Activated CD4-positive, CD25-positive, alpha-beta regulatory T cell (primary cell): ENCODE results near the gene FAM118B.
"Not testable (repeated sequence)": the region's sequence is repeated elsewhere in the genome, so short reads cannot be mapped to it uniquely, and the experiment has no call there.

Experiments
- DNase-seq, 4 experiments: peaks; one replicate each; lab custom pipeline; 2025; lab: John Stamatoyannopoulos, UW

The FAM118B gene

DNA sequence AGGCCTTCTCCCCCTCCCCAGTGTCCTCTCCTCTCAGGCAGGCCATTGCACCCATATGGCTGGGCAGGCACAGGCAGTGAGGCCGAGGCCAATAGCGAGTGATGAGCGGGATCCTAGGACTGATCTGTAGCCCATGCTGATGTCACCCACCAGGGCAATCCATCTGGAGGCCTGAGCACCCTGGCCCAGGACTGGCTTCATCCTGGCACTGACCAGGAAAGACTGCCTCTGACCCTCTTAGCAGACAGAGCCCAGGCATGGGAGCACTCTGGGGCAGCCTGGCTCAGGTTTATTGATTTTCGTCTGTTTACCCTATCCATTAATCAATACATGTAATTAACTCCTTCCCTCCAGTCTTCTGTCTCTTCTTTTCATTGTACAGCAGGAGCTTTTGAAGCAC lies 66.2 kb downstream of the FAM118B start:
- DNase-seq: no peak

DNA sequence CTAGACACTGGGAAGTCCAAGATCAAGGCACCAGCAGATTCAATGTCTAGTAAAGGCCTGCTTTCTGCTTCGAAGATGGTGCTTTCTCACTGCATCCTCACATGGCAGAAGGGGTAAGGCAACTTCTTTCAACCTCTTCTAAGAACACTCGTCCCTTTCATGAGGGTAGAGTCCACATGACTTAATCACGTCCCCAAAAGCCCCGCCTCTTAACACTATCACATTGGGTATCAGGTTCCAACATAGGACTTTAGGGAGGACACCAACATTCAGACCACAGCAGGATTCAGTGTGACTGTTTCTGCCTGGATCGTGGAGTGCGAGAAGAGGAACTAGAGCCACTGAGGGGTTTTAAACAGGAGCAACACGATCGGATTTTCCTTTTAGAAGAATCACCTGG lies 67.6 kb downstream of the FAM118B start:
- no peak for DNase-seq

DNA sequence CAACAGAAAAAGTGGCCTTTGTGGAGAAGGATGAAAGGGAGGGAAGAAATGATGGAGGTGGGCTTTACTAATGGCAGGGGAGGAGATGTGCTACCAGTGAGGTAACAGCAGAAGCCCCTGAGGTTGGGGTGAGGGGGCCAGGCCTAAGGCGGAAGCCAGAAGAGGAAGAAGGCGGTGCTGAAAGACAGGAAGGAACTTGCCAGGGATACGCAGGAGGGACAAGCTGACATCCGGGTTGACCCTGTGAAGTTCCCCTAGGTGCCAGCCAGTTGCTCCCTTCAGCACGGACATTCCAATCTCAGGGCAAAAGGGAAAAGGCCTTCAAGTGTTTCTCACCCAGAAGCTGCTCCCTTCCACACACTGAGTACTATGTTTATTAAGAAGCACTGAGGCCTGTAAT lies 69.0 kb downstream of the FAM118B start:
- no peak for DNase-seq

DNA sequence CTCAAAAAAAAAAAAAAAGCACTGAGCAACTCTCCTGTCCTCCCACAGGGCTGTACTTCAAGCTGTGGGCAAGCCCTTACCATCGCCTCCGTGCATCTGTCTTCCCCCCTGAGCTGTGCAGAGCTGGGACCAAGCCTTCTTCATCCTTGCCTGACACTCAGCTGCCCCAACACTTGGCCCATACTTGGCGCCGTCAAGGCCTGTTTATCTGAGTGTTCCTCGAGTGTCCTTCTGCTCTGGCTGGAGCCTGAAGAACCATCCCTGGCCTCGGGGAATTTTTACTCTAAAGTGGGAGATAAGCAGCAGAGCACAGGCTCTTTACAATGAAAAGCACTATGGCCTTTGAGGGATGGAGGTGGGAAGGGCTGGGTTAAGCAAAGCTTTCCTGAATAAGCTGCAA lies 69.7 kb downstream of the FAM118B start:
- DNase-seq: no peak

DNA sequence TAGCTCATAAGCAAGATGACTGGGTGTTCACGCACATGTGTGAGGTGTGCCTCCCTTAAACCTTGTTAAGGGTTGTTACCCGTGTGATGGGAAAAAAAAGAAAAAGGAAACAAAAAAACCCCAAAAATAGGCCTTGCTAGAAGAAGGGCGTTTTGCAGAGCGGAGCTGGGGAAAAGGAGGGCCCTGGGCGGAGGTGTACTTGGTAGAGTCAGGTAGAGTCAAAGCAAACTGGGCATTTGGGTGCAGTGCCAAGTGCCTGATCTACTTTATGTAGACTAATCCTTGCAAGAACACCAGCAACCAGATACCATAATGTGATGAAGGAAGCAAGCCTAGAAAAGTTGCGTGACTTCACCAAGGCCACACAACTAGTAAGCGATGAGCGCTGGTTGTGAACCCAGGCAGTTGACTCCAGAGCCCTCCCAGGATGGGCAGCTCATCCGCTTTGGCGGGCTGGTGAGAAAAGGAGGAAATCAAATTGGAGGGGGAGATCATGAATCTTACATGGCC lies 70.1 kb downstream of the FAM118B start:
- DNase-seq: no peak

DNA sequence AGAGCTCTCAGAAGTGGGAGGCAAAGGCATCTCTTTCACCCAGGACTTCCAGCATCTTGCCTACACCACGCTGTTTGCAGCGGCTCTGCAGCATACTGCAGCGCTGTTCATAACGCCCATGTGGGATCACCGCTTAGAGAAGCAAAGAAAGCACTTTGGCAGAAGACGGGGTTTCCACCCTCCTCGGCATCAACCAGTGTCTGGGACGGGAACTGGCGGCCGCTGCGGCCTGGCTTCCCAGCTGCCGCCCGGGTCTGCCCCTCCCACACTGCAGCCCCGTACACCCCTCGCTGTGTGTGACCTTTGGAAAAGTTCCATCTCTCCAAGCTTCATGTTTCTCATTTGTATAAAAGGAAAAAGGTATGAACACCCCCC lies 70.8 kb downstream of the FAM118B start:
- no peak for DNase-seq

DNA sequence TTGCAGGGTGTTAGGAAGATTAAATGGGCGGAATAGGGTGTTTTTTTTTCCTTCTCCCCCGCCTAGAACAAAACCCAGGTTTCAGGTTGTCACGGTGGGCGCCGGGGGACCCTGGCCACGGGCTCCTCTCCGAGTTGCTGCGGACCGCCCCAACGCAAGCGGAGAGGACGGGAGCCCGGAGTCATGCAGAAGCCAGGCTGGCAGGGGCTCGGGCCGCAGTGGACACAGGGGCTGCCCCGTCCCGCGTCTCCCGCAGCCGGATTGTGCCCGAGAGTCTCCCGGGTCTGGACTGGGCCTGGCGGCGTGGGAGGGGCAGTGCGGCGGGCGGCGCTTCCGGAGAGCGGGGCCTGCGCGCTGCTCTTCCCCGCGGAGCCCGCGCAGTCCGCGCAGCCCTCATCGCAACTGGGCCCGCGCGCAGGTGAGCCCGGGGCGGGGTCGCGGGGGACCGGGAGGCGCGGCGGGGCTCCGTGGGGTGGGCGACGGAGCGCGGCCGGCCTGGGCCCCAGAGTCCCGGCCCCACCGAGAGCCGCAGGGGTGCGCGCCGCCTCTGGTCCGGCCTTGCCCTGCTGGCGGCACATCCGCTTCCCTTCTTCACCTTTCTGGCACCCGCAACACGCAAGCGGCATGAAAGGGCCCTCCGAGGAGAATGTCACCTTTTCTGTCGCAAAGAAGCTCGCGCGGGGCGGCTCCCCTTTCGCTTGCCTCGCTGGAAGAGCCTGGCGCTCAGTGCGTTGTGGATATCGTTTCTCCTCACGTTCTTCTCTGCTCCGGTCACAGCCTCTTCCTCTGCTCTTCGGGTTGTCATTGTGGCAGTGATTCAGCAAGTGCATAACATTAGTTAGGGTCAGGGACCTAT lies 71.4 kb downstream of the FAM118B start, which contains the start of gene TIRAP:
Gene TIRAP (plus strand): TSS at position 358 of the 856 bp plus-strand sequence. CDS start 7,802 bp downstream, outside the sequence.
- DNase-seq: peak; percentile 30 to 59 (median 44)

DNA sequence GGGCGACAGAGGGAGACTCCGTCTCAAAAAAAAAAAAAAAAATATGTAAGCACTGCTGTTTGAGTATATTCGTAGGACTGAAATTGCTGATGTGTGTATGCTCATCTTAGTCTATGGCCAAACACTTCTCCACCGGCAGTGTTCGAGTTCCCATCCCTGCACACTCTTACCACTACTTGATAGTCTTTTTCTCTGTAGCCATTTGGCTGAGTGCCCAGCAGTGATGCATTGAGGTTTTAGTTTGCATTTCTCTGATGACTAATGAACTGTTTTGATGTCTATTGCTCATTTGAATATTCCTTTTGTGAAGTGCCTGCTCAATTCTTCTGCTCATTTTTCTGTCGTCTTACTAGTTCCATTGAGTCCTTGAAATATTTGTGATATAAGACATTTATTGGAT lies 73.2 kb downstream of the FAM118B start:
- DNase-seq: peak; percentile 69 to 78 (median 70)

DNA sequence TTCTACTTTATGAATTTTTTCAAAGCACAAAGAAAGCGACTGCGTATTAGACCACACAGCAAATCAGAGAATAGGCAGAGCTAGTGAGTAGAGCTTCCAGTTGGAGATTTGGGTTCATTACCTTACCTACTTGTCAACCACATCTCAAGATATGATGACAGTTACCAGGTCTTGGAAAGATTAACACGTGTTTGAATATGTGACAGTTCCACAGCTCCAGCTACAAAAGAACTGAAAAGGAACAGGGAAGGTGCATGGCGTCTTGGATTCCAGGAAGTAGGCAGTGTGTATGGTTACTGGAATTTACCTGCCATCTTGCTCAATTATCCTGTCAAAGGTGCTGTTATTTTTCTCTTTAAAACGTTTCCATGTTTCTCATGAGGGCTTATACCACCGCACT lies 76.7 kb downstream of the FAM118B start:
- no peak for DNase-seq

DNA sequence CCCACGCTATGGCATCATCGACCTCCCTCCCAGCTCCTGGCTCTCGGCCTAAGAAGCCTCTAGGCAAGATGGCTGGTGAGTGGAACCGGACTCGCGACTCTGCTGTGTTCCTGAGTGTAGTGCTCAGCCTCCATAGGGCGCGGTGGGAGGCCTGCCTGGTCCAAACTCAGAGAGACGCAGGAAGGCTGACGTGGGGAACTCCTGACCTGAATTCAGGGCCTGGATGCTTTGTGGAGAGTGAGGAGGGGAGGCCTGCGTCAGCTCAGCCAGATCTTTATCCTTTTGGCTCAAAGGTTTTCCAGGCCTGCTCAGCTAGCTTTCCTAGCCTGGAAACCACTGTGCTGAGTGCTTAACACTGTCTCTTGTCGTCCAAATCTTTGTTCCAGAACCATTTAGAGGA lies 79.3 kb downstream of the FAM118B start:
- DNase-seq: no peak

DNA sequence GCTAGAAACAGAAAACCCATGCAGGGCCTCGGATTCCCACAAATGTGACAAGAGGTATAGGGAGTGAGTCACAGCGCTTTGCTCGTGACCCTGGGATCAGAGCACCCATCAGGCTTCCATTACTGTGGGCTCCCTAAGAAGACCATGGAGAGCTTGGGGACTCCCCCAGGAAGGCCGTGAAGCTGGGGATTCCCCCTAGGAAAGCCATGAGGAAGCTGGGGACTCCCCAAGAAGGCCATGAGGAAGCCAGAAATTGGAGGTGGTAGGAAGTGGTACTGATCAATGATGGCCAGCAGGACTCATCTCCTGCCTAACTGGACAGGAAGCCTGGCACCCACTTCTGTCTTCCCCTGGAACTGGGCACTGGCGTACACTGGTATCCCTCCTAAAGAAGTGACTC lies 82.1 kb downstream of the FAM118B start:
- no peak for DNase-seq

DNA sequence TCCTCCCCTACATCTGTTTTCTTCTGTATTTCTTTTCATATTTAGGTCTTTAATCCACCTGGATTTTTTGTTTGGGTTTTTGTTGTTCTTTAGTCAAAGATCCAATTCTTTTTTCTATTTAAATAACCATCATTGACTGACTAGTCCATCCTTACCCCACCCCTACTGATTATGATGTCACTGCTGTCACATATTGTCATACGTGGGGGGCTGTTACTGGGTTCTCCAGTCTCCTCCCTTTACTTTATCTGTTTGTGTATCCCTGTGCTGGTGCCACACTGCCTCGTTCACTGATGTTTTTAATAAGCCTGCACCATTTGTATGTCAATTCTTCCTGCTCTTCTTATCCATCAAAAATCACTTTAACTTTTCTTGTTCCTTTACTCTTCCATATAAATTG lies 85.4 kb downstream of the FAM118B start:
- no peak for DNase-seq

DNA sequence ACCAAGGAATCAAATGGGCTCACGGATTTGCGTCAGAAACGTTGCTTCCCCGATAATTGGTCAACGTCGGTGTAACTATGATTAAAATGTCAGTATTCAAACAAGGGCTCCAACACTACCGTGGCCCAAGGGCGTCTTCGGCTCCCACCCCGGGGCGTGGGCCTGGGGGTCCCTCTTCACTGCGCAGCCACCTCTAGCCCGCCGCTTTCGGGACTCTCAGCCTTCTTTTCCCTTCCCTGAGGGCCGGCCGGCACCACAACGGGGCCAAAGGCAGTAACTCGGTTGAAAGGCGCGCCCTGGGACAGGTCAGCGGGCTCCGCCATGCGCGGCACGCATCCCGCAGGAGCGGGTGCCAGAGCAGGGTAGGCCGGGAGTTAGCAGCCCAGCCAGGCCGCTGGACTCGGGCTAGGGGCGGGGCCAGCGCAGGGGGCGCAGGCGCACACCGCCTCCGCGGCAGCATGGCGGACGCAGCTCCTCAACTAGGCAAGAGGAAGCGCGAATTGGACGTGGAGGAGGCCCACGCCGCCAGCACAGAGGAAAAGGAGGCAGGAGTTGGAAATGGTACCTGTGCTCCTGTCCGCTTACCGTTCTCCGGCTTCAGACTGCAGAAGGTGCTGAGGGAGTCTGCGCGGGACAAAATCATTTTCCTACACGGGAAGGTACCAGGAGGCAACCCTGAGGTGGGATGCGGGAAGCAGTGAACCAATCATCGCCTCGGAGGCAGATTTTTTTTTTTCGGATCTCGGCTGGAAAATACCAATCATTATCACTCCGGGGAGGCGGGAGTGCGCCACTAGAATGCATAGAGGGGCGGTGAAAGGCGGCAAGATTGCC lies 92.3 kb downstream of the FAM118B start, which contains the start of gene DCPS:
Gene DCPS (plus strand): TSS at position 438 of the 834 bp plus-strand sequence. CDS start 21 bp downstream, at position 459.
- peak; percentile 66 to 77 (median 72) for DNase-seq

DNA sequence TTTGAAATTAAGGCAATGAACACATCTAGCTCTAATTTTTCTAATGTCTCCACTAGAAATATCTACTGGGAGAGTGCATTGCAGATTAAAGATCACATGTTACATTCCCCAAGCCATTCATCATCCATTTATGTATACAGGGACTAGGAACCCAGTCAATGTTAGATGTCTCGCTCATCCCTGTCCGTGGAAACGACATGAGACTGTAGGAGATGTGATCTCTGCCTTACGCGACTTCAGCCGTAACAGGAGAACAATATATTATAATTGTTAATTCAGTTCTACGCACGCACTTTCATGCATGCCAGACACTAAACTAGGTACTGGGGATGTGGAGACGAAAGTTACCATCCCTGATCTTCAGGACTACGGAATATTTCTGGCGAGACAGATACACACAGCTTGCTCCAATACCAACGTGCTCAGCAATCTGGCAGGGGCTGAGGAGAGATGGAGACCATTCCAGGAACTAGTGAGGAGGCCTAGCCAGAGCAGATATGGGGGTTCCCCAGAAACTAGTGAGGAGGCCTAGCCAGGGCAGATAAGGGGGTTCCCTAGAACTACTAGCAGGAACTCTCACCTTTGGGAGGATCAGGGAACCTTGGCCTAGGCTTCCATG lies 93.0 kb downstream of the FAM118B start:
- no peak for DNase-seq

DNA sequence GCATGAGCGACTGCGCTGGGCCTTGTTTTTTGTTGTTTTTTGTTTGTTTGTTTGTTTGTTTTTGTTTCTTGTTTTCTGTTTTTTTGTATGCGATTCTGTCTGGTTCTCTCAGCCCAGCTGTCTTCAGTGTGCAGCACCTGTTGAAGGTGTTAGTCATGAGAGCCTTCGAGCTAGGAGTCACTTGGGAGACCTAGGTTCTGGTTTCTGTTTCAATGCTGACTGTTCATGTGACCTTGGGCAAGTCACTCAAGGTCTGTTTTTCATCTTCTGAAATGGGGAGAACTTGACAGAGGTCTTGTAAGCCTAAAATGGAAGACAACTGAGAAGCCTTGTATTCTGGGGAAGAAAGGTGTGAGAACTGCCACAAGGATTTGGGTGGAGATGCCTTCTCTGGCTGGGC lies 94.1 kb downstream of the FAM118B start:
- DNase-seq: no peak

DNA sequence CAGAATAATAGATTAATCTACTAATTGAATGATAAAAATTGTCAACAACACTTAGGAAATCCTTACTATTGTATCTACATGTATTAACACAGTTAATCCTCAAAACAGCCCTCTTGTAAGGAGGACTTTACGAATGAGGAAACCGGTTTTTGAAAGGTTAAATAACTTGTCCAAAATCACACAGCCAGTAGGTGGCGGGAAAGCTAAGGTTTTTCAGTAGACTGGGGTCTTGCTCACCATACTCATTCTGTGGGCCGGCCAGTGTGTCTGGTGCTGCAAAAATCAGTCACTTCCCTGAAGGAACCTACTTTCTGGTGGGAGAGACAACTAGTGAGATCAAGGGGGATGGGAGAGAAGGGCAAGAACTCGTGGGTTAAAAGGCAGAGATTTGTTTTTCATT lies 96.1 kb downstream of the FAM118B start:
- DNase-seq: no peak

DNA sequence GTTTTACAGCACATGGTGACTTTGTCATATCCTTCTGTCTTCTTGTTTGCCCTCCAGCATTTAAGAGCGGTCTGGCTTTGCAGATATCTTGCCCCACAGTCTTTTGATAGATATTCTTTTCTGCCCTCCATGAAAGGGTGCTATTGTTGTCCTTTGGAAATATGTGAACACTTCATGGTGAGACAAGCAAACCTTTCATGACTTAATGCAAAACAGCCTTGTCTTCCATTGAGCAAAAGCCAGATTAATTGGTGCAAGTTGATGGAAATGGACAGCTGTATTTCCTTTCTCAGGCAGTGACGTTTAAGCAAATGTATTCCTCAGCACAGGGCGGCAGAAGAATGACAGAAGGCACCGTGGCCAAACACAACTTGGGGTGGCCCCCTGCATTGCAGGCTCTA lies 96.7 kb downstream of the FAM118B start:
- DNase-seq: no peak

DNA sequence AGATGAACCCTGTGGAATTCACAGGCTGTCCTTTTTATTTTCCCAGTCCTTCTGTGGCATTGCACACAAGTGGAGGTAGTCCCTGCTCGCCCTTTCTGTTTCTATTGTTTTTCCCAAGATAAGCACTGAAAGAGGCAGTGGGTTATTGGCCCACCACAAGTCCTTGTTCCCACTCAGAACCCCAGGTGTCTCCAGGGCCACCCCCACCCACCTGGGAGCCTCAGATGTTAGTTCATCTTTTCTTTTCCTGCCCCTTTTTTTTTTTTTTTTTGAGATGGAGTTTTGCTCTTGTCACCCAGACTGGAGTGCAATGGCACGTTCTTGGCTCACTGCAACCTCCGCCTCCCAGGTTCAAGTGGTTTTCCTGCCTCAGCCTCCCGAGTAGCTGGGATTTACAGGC lies 97.2 kb downstream of the FAM118B start:
- DNase-seq: not testable (repeated sequence)

DNA sequence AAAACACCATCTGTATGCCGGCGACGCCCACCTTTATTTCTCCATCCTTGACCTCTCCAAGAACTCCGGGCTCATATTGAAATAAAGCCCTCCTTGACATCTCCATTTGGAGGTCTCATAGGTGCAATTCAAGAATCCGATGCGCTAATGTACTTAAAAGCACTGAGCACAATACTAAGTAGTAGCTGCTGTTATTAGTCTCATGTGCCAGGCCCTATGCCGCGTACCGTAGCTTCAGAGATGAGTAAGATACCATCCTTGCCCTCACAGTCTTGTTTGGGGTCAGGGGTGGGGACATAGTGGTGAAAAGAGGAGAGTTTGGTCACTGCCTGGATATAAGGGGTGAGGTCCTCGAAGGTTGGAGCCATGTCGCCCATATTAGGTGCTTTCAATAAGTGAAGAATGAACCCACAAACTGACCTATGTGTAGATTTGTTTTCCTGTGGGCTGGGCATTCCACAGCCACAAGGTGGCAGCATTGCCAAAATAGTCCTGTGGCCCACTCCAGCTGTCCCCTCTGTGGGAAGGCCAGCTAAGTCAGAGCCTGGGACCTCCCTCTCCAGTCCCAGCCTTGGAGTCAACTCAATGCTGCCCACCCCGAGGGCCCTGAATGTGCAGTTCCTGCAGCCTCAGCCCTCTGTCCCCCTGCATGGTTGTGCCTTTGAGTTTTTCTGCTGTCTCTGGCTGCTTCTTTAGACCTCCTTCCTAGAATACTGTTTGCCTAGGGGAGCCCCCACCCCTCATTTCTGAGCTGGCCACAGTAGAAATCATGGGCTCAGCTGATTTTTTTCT lies 98.8 kb downstream of the FAM118B start:
- DNase-seq: peak in 1 of 4 experiments; percentile 22

DNA sequence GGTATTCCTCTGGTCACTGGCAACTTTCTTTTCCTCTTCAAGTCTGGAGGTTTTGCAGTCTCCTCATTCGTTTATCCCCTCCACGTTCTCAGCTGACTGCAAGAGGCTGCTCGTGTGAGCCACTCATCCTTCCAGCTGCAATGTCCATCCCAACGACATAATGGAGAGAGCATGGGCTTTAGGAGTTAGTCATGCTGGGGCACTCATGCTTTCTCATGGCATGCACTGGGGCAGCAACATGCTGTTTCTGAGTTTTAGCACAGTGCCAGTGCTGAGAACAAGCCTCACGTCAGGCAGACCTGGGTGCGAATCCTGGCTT lies 99.4 kb downstream of the FAM118B start:
- no peak for DNase-seq
